Amniotic stem cell (primary cell): Measurements from ENCODE around the gene CLEC2L.
"Not testable (repeated sequence)": the region's sequence is repeated elsewhere in the genome, so short reads cannot be mapped to it uniquely, and the experiment has no call there.

Experiments
- DNase-seq: peaks from one replicate; lab custom pipeline; 2025; lab: John Stamatoyannopoulos, UW

Gene CLEC2L

GRCh38 chr7:139523968-139524815 lies 707 bp downstream of the CLEC2L start:
- DNase-seq, result no peak

- DNase-seq, result no peak
Observed at GRCh38 chr7:139525239-139525638, 1.8 kb downstream of the CLEC2L start.

GRCh38 chr7:139525750-139526149 lies 2.3 kb downstream of the CLEC2L start:
- no peak for DNase-seq

GRCh38 chr7:139526578-139527544 lies 3.4 kb downstream of the CLEC2L start:
- DNase-seq, result peak; percentile 47

GRCh38 chr7:139531094-139531493 lies 7.6 kb downstream of the CLEC2L start:
- DNase-seq, result no peak

- DNase-seq, result no peak
Observed at GRCh38 chr7:139532636-139533155, 9.2 kb downstream of the CLEC2L start.

GRCh38 chr7:139534096-139534495 lies 10.6 kb downstream of the CLEC2L start:
- no peak for DNase-seq

GRCh38 chr7:139534966-139535651 lies 11.6 kb downstream of the CLEC2L start:
- no peak for DNase-seq

- DNase-seq, result no peak
Observed at GRCh38 chr7:139536152-139536551, 12.7 kb downstream of the CLEC2L start.

- no peak for DNase-seq
Observed at GRCh38 chr7:139538881-139539635, 15.6 kb downstream of the CLEC2L start.

GRCh38 chr7:139540203-139540602 lies 16.7 kb downstream of the CLEC2L start:
- DNase-seq, result no peak

GRCh38 chr7:139541600-139542307 lies 18.3 kb downstream of the CLEC2L start:
- no peak for DNase-seq

- DNase-seq, result no peak
Observed at GRCh38 chr7:139542308-139543151, 19.0 kb downstream of the CLEC2L start.

- DNase-seq, result no peak
Observed at GRCh38 chr7:139543801-139544603, 20.5 kb downstream of the CLEC2L start.

GRCh38 chr7:139544645-139545044 lies 21.2 kb downstream of the CLEC2L start:
- no peak for DNase-seq

- DNase-seq, result no peak
Observed at GRCh38 chr7:139548302-139549028, 25.0 kb downstream of the CLEC2L start.

- not testable (repeated sequence) for DNase-seq
Observed at GRCh38 chr7:139553991-139554700, 30.7 kb downstream of the CLEC2L start.
